ENCODE results near the gene PRKX.
"Not testable (repeated sequence)": the region's sequence is repeated elsewhere in the genome, so short reads cannot be mapped to it uniquely, and the experiment has no call there.

Gene PRKX

DNA sequence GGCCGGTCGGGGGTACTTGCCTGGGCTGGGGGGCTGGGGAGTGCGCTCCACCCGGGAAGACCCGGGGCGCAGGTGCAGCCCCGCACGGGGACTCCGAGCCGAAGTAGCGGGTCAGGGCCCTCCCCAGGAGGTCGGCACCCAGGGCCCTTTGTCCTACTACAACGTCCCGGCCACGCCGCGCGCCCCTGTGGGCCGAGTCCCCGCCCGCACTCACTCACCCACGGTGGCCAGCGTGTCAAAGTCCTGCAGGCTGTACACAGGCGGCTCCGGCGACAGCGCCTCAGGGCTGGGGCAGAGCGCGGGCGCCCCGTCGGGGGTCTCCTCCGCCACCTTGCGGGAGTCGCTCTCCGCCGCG lies 602 bp downstream of the PRKX start:
- peak overlapping the region; percentile 79 for H3K9ac ChIP-seq (ENCODE audit: low read depth, low read length)
- H3K9me3 ChIP-seq (ENCODE audit: insufficient read depth, low read length, severe bottlenecking), result no peaks in the 10 kb centered on the region
- peak; percentile 21; the same call in 2 of the 3 replicates for ATAC-seq (ENCODE audit: insufficient read depth, low read depth)
- H3K4me3 ChIP-seq (ENCODE audit: low read depth in 1 of 2, low read length in 2 of 2), result peak overlapping the region; percentile 60 to 76; a peak in 3 of 4 replicates
- H2AFZ ChIP-seq (ENCODE audit: low read depth, low read length), result peak overlapping the region; percentile 62; the same call in 1 of the 2 replicates
- H3K79me2 ChIP-seq (ENCODE audit: insufficient read depth, low read length), result peaks cover 48% of the 10 kb centered on the region
- no peak for DNase-seq
- peak overlapping the region; percentile 82 for H3K4me2 ChIP-seq (ENCODE audit: insufficient read depth, low read length)
- H3K36me3 ChIP-seq (ENCODE audit: insufficient read depth, low read length), result no peaks in the 10 kb centered on the region
- no peak for TF ChIP-seq EZH2 (IDR thresholded peaks at IDR 0.05; ENCODE audit: borderline replicate concordance, low read depth, low read length, severe bottlenecking)
- TF ChIP-seq CTCF (IDR thresholded peaks at IDR 0.05; ENCODE audit: borderline replicate concordance, extremely low read depth, low read length, poor library complexity, severe bottlenecking), result no peak
- H4K20me1 ChIP-seq (ENCODE audit: insufficient read depth, low read length), result peaks cover 13% of the 10 kb centered on the region; the same call in 1 of the 2 replicates
- peaks cover 27% of the 10 kb centered on the region for H3K4me1 ChIP-seq (ENCODE audit: insufficient read depth, low read length)
- no peaks in the 10 kb centered on the region for H3K27me3 ChIP-seq (ENCODE audit: insufficient read depth, low read length, poor library complexity)
- H3K27ac ChIP-seq (ENCODE audit: low read length), result peak overlapping the region; percentile 66

DNA sequence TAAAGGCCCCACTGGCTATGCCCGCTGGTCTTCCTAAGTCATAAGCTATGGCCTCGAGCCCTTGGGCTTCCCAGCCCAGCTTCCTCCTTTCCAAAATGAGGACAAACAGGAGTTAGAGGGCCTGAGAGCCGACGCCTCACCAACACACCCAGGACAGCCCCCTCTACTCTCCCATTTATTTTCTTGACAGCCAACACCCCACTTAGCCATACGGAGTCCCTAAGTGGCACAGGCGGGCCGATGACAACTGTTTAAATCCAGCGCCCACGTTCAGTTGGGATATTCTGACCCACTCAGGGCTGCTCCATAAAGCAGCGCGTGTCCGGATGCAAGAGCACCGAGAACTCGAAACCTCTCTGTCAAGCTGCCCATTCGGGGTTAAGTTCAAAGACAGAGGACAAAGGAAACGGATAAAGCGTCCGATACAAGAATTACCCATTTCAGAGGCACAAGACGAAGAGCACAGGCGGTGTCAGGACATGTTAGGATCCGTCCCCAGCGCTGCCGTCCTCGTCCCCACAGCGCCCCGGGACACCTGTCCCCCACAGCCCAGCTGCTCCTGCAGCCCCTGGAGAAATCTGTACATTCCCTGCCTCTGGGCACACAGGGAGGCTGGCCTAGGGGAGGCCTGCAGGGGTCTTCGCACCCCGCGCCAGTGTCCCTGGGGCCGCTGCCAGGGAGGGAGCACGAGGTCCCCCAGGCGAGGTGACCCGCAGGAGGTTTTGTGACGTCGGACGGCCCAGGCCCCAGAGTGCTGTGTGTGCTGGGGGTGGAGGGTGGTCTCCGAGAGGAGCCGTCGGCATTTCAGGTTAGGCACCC lies 1.2 kb downstream of the PRKX start:
- Histone ChIP-seq H3K27me3 (ENCODE audit: insufficient read depth, low read length, poor library complexity) (no peaks in the 10 kb centered on the region), H3K36me3 (ENCODE audit: insufficient read depth, low read length) (no peaks in the 10 kb centered on the region), H4K20me1 (ENCODE audit: insufficient read depth, low read length) (peaks cover 13% of the 10 kb centered on the region; the same call in 1 of the 2 replicates), H3K9ac (ENCODE audit: low read depth, low read length) (peak overlapping the region; percentile 79), H3K27ac (ENCODE audit: low read length) (peak overlapping the region; percentile 66), H2AFZ (ENCODE audit: low read depth, low read length) (peak overlapping the region; percentile 62), H3K4me2 (ENCODE audit: insufficient read depth, low read length) (peak overlapping the region; percentile 82), H3K79me2 (ENCODE audit: insufficient read depth, low read length) (peaks cover 51% of the 10 kb centered on the region), H3K9me3 (ENCODE audit: insufficient read depth, low read length, severe bottlenecking) (no peaks in the 10 kb centered on the region), H3K4me3 (ENCODE audit: low read depth in 1 of 2, low read length in 2 of 2) (peak overlapping the region; percentile 60 to 76; a peak in 3 of 4 replicates), H3K4me1 (ENCODE audit: insufficient read depth, low read length) (peaks cover 27% of the 10 kb centered on the region)
- TF ChIP-seq CTCF (IDR thresholded peaks at IDR 0.05; ENCODE audit: borderline replicate concordance, extremely low read depth, low read length, poor library complexity, severe bottlenecking) (no peak), EZH2 (IDR thresholded peaks at IDR 0.05; ENCODE audit: borderline replicate concordance, low read depth, low read length, severe bottlenecking) (no peak)
- ATAC-seq (ENCODE audit: insufficient read depth, low read depth), result peak; percentile 12
- peak; percentile 18 for DNase-seq

DNA sequence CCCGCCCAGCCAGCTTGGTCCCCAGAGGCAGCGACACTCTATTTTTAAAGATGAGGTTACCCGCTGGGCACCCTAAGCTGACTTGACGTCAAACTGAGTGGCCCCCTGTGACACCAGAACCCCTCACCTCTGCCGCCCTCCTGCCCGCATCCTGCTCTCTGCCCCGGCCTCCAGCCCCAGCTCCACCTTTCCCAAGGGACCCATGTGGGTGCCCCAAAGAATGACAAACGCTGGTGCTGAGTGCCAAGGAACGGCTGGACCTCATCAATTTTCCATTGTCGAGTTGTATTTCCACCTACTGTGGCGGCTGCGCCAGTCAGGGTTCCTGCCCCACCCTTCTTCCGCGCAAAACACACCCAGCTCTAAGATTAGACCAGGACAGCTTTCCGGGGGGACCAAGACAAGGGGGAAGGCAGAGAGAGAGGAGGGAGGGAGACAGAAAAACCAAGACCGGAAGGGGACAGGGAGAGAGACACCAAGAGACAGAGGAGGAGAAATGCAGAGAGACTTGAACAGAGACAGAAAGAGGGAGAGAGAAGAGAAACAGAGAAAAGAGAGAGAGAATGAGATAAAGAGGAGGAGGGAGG lies 2.0 kb downstream of the PRKX start:
- Histone ChIP-seq H3K27me3 (ENCODE audit: insufficient read depth, low read length, poor library complexity) (no peaks in the 10 kb centered on the region), H3K9me3 (ENCODE audit: insufficient read depth, low read length, severe bottlenecking) (no peaks in the 10 kb centered on the region), H3K36me3 (ENCODE audit: insufficient read depth, low read length) (no peaks in the 10 kb centered on the region), H4K20me1 (ENCODE audit: insufficient read depth, low read length) (peaks cover 13% of the 10 kb centered on the region; the same call in 1 of the 2 replicates), H3K4me3 (ENCODE audit: low read depth in 1 of 2, low read length in 2 of 2) (peak overlapping the region; percentile 60 to 76; a peak in 3 of 4 replicates), H2AFZ (ENCODE audit: low read depth, low read length) (no peak overlapping the region), H3K4me1 (ENCODE audit: insufficient read depth, low read length) (peaks cover 32% of the 10 kb centered on the region), H3K27ac (ENCODE audit: low read length) (peak overlapping the region; percentile 66; the same call in 1 of the 2 replicates), H3K9ac (ENCODE audit: low read depth, low read length) (peak overlapping the region; percentile 79), H3K79me2 (ENCODE audit: insufficient read depth, low read length) (peaks cover 59% of the 10 kb centered on the region), H3K4me2 (ENCODE audit: insufficient read depth, low read length) (peak overlapping the region; percentile 82)
- DNase-seq (peak; percentile 15), ATAC-seq (ENCODE audit: insufficient read depth, low read depth) (no peak)
- no peak for TF ChIP-seq EZH2 (IDR thresholded peaks at IDR 0.05; ENCODE audit: borderline replicate concordance, low read depth, low read length, severe bottlenecking)
- TF ChIP-seq CTCF (IDR thresholded peaks at IDR 0.05; ENCODE audit: borderline replicate concordance, extremely low read depth, low read length, poor library complexity, severe bottlenecking), result no peak

DNA sequence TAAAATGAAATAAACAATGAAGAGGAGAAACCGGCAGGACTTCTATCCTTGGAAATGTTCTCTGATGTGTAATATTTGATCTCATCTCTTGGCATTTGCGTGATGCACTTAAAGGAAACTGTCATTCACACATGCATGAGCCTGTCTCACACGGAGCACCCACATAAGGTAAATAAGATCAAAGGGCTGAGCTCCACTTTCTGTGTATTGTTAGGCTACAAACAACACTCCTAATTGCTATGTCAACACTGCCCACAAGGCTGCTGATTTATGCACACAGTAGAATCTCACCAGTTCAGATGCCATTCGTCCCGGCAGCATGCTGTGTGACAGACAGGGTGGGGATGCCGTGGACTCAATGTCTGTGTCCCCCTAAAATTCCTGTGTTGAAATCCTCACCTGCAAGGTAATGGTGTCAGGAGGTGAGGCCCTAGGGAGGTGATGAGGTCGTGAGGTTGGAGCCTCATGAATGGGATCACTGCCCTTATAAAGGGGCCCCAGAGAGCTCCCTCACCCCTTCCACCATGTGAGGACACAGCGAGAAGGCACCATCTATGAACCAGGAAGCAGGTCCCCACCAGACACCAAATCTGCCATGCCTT lies 5.7 kb downstream of the PRKX start:
- H2AFZ ChIP-seq (ENCODE audit: low read depth, low read length); H3K4me2 ChIP-seq (ENCODE audit: insufficient read depth, low read length); H3K36me3 ChIP-seq (ENCODE audit: insufficient read depth, low read length); H3K27me3 ChIP-seq (ENCODE audit: insufficient read depth, low read length, poor library complexity); H3K4me3 ChIP-seq (ENCODE audit: low read depth in 1 of 2, low read length in 2 of 2); H3K9ac ChIP-seq (ENCODE audit: low read depth, low read length); DNase-seq; ATAC-seq (ENCODE audit: insufficient read depth, low read depth); H3K9me3 ChIP-seq (ENCODE audit: insufficient read depth, low read length, severe bottlenecking); H3K27ac ChIP-seq (ENCODE audit: low read length): not testable (repeated sequence)
- Histone ChIP-seq H3K79me2 (ENCODE audit: insufficient read depth, low read length) (peaks cover 82% of the 10 kb centered on the region), H3K4me1 (ENCODE audit: insufficient read depth, low read length) (peaks cover 44% of the 10 kb centered on the region), H4K20me1 (ENCODE audit: insufficient read depth, low read length) (peaks cover 25% of the 10 kb centered on the region; the same call in 1 of the 2 replicates)
